Esophagus mucosa (tissue), 1 donor: ENCODE measurements around the gene ROBO4. TPM values are rescaled to one million over a fixed set of nuclear protein-coding genes. Genes with fewer than 3 reads are reported as not detected.

Source experiments
- ATAC-seq: fragments of 200-7000 bp; cut with Tn5 transposase; one replicate; pipeline ENCODE4 v1.9.1; 2020
- total RNA-seq: library from RNA; stranded (reverse); gene quantifications from one replicate; pipeline ENCODE4 v1.2.4, GENCODE V29; 2023
- donor health status: DM: yes; HTN: yes; CAD: no.

Gene ROBO4
- total RNA-seq, 1 donor from 2014 or later, result 2.3 TPM

DNA sequence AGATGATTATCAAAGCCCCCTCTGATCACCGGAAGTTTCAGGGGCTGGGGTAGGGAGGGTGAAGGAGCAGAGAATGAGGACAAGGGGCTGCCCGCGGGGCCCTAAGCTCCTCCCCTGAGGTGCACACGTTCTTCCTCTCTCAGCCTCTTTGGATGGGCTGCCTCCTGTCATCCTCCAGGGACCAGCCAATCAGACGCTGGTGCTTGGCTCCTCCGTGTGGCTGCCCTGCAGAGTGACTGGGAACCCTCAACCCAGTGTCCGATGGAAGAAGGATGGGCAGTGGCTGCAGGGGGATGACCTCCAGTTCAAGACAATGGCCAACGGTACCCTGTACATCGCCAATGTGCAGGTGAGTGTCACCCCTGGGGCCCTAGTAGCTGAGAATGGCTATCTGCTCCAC, 24.9 kb downstream of the ROBO4 start:
- ATAC-seq, result no peak

DNA sequence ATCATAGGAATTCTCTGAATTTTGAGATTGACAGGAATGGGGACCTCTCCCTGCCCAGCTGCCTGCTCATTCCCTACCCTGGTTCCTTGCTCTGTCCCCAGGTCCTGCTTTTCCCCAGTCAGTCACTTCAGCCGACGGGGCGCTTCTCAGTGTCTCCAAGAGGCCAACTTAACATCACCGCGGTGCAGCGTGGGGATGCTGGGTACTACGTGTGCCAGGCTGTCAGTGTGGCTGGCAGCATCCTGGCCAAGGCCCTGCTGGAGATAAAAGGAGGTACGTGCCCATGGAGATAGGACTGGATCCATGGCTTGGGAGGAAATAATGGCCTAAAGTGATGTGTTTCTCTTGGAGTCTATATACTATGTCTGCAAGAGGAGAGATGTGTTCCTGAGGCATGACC, 25.4 kb downstream of the ROBO4 start:
- ATAC-seq, result no peak

DNA sequence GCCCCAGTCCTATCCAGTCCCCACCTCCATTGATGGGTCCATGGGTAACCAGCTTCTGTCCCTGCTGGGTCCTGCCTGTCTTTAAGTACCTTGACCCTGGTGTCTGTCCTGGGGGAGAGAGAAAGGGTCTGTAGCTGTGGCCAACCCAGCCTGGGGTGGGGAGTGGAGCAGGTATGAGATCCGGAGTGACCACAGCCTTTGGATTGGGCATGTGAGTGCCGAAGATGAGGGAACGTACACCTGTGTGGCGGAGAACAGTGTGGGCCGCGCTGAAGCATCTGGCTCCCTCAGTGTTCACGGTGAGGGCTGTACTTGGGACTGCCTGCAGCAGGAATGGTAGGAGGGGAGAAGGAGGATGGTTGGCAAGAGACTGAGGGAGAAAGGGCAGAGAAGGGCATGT, 27.2 kb downstream of the ROBO4 start:
- ATAC-seq, result no peak

DNA sequence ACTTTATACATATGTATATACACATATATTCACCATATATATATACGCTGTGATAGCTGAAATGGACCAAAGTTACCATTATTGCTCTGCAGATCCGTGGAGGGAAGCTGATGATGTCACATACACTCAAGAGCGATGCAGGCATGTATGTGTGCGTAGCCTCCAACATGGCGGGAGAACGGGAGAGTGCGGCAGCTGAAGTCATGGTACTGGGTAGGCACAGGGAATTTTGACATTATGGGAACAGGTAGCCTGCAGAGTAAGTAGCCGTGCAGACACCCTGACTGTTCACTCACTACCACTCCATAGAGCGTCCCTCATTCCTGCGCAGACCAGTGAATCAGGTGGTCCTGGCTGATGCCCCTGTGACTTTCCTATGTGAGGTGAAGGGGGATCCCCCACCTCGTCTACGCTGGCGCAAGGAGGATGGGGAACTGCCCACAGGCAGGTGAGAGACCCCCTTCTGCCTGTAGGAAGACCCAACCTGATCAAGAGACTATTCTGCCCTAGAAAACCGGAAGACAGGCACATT, 27.7 kb downstream of the ROBO4 start:
- no peak for ATAC-seq

DNA sequence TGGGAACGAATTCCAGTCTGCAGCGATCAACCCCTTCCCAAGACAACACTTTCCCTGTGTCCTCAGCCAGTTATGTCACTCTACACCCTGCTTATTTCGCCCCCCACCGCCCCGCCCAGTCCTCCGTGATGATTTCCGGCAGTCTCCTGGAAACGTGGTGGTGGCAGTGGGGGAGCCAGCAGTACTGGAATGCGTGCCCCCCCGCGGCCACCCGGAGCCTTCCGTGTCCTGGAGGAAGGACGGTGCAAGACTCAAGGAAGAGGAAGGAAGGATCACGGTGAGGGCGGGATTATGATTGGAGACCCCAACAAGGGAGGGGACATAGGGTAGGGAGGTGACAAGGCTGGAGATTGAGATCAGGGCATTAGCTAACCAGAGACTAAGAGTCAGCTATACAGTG, 28.3 kb downstream of the ROBO4 start:
- ATAC-seq, result no peak

- no peak for ATAC-seq
Measured at GRCh38 chr11:124868331-124869274, 29.1 kb downstream of the ROBO4 start.

GRCh38 chr11:124867700-124868099, 30.0 kb downstream of the ROBO4 start:
- ATAC-seq, result peak; percentile 34

GRCh38 chr11:124865902-124866851, 31.5 kb downstream of the ROBO4 start:
- ATAC-seq, result peak; percentile 53

DNA sequence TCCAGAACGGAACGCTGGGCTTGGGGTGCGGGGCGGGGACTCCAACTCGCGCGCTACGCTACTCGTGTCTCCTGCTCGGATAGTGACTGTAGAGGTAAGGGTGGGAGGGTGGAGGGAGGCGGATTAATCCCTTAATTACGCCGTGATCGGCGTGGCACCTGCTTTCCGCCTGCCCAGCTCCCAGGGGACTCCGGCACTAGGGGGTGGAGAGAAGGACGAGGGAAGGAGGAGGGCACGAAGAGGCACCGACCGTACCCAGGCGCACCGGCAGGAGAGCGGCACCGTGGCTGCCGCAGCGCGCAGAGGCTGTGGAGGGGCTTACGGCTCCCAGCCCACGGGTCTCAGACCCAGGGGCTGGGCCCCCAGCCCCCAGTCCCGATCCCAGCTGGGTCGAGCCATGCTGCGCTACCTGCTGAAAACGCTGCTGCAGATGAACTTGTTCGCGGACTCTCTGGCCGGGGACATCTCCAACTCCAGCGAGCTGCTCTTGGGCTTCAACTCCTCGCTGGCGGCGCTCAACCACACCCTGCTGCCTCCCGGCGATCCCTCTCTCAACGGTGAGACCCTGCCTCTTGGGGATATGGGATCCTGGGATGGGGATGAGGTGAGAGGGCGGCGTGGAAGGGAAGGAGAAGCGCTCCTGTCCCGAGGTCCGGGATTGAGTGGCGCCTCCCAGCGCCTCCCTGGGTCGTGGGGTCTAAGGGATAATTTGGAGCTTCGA, 32.3 kb downstream of the ROBO4 start, which contains the start of gene ROBO3:
Gene ROBO3 (plus strand): TSS at position 252 of the 721 bp plus-strand sequence. CDS start 146 bp downstream, at position 398.
- no peak for ATAC-seq

- ATAC-seq, result no peak
Measured at GRCh38 chr11:124864892-124865180, 32.8 kb downstream of the ROBO4 start.

- no peak for ATAC-seq
Measured at GRCh38 chr11:124864176-124864891, 33.3 kb downstream of the ROBO4 start.

GRCh38 chr11:124863826-124864165, 33.9 kb downstream of the ROBO4 start:
- no peak for ATAC-seq

DNA sequence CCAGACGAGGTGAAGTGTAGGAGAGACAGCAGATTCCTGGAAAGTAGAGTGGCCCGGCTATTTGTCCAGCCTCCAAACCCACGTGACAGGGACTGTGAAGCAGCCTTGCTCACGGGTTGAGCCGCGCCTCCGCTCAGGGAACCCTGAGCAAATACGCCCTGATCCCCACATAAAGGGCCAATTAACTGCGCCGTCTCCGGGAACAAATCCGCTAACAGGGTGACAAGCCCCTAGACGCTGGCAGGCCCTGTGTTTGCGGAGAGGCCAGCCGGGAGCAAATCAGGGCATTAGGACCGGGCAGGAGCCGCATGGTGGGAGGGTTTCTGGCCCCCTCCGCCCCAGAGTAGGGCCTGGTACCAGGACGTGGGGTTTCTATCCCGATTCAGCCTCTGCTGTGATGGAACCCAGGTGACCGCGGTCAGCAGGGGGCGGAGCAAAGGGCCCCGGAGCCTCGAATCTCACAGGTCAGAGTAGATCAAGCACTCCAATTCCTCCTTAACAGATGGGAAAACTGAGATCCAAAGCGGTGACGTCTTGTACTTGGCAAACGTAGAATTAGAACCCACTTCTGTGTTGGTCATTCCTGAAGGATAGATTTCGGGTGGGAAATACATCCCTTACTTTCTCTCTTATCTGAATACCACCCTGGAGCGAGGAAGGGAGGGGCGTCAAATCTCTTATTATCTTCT, 34.4 kb downstream of the ROBO4 start:
- no peak for ATAC-seq

GRCh38 chr11:124861670-124862069, 36.0 kb downstream of the ROBO4 start:
- no peak for ATAC-seq

DNA sequence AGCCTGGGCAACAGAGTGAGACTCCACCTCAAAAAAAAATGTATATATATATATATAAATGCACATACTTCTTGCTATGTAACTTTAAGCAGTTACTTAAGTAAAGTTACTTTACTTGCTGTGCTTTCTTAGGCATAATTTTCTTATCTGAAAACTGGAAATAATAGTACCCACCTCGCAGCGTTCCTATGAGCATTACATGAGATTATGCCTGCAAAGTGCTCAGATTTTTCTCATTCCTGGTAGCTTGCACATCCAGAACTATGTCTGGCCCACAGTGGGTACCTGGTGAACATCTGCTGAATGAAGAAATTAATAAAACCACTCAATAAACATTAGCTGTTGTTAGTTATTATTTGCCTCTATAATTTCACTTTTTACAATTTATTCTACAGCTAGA, 38.5 kb downstream of the ROBO4 start:
- ATAC-seq, result no peak

DNA sequence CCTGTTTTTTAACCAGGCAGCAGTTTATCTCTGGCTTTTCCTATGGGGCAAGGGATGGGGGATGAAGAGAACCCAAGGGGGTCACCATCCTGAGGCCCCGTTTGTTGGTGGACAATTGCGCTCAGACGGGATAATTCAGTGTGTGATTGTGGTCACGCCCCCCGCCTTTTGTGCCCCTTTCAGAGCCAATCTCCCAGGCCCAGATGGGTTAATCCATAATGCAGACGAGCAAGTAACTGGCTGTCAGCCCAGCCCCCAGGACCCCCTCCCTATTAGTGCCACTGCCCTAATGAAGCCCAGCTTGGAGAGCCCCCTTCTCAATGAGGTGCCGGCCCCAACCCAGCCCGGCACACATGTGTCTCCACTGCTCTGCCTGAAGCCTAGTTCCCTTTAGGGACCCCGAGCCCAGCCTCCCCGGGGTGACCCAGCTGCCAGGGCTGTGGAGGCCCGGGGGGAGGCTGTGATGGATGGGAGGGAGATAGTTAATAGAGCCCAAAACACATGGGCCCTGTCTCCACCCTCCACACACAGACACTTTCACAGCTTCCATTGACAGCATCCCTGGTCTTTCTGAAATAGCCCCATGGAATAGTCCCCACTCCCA, 51.5 kb downstream of the ROBO4 start:
- no peak for ATAC-seq

DNA sequence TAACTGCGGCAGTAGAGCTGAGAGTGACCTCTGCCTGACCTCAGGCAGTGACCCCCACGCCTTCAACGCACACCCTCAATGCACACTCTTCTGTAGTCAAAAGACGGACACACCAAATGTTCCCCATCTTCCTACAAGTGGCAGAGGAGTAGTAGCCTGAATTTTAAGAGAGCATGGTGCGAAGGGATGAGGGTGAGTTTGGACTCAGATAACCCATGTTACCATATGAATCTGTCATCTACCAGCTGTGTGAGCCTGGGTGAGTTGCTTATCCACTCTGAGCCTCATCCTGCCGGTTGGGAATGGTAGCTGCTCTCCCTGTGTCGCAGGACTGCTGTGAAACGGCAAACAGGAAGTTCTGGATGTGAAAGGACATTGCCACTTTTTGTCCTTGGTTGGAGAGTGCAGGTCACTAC, 53.0 kb downstream of the ROBO4 start:
- no peak for ATAC-seq

DNA sequence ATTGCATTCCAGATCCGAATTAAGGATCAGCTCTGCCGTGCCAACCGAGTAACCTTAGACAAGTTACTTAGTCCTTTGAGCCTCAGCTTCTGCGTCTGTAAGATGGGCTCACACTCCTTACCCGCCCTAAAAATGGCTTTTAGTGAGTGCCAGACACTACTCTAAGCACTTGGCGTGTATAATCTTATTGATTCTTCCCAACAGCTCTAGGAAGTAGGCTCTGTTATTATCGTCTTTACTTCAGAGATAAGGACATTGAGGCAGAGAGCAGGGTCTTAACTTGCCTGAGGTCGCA, 54.1 kb downstream of the ROBO4 start:
- no peak for ATAC-seq

DNA sequence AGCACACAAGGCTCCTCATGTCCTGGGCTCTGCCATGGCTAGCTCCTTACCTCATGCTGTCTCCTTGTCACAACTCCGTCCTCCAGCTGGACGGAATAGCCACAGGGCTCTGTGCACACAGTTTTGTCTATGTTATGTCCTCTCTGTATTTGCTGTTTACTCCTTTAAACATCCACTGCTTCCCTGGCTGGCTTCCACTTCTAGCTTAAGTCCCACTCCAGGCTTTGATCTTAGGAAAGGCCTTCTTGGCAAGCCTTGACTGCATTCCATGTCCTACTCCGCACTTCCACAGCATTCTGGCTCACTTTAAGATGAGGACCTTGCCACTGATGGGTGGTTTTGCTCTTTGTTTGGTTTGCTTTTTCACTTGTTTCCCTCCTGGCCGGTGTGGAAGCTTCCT, 55.4 kb downstream of the ROBO4 start:
- ATAC-seq, result no peak

- ATAC-seq, result no peak
Measured at GRCh38 chr11:124841840-124842239, 55.8 kb downstream of the ROBO4 start.

- ATAC-seq, result no peak
Measured at GRCh38 chr11:124841201-124841600, 56.5 kb downstream of the ROBO4 start.
